A549 (cell line): ENCODE results near the gene ADAMTS10. TPM values are rescaled to one million over a fixed set of nuclear protein-coding genes. Genes with fewer than 3 reads are reported as not detected.
A peak's percentile ranks its signal among the peaks of the same experiment; 100 is the strongest.

ENCODE experiments used
- ATAC-seq, 2 experiments: fragments of 200-7000 bp in 1 of 2; fragments of >200 bp in 1 of 2; cut with Nextera tagmentation in 1 of 2; cut with Tn5 transposase in 1 of 2; 3 replicates each; pipeline versions ENCODE4 v1.8.0 to v1.9.1; 2018 to 2020; ENCODE audit warnings: mild to moderate bottlenecking in 1 of 2, moderate library complexity in 1 of 2
- CTCF ChIA-PET: fragments of 300-600 bp; sonication (Branson Sonifier 250); formaldehyde crosslinking; extraction: SDS; loops from one replicate; lab custom pipeline; 2021; ENCODE audit warnings: antibody characterized with exemption, inconsistent platforms; lab: Yijun Ruan, JAX
- POLR2A ChIA-PET: fragments of 350-600 bp; formaldehyde crosslinking; extraction: SDS; loops from one replicate; lab custom pipeline; 2021; ENCODE audit warnings: antibody characterized with exemption, inconsistent platforms; lab: Yijun Ruan, JAX
- DNase-seq, 2 experiments: peaks; one replicate each; pipeline versions ENCODE4 v3.0.0 to v3.0.0-alpha.2; 2011 to 2016; ENCODE audit warnings: low read depth in 1 of 2, low spot score in 1 of 2
- FAIRE-seq: peaks from 2 replicates; lab custom pipeline; 2011; peaks lifted over from hg19 to GRCh38; lab: Jason Lieb, UNC
- H3K27ac ChIP-seq, 2 experiments: fragments of >200 bp; sonication (Bioruptor Twin); formaldehyde crosslinking; 3 replicates each; pipeline ENCODE4 v1.5.1; 2016 to 2017
- H3K4me1 ChIP-seq: fragments of >200 bp; sonication (Bioruptor Twin); formaldehyde crosslinking; 3 replicates; pipeline ENCODE4 v1.6.1; 2016
- H3K4me2 ChIP-seq: fragments of >200 bp; sonication (Bioruptor Twin); formaldehyde crosslinking; 3 replicates; pipeline ENCODE4 v1.6.1; 2016
- H3K4me3 ChIP-seq: fragments of >200 bp; sonication (Bioruptor Twin); formaldehyde crosslinking; 3 replicates; pipeline ENCODE4 v1.5.1; 2016
- H3K9me3 ChIP-seq: fragments of >200 bp; sonication (Bioruptor Twin); formaldehyde crosslinking; 3 replicates; pipeline ENCODE4 v1.6.1; 2016
- ATOH8 ChIP-seq: fragments of 250-450 bp; sonication (Bioruptor Pico); IDR thresholded peaks from 2 replicates; pipeline ENCODE4 v1.5.0; 2020; ENCODE audit warnings: low read depth, mild to moderate bottlenecking, moderate library complexity
- BCL3 ChIP-seq: fragments of >200 bp; sonication (Bioruptor Twin); formaldehyde crosslinking; IDR thresholded peaks from 3 replicates; pipeline ENCODE4 v1.6.1; 2016
- CEBPB ChIP-seq, 2 experiments: fragments of >200 bp in 1 of 2; sonication (Bioruptor Twin) in 1 of 2; formaldehyde crosslinking in 1 of 2; IDR thresholded peaks; 2 replicates each; pipeline ENCODE4 v1.6.1; 2012 to 2016
- EHMT2 ChIP-seq: fragments of 200-600 bp; sonication (generic); IDR thresholded peaks from 2 replicates; pipeline ENCODE4 v1.6.1; 2016; ENCODE audit warnings: antibody characterized with exemption, low read depth, mild to moderate bottlenecking, moderate library complexity
- ELK1 ChIP-seq: fragments of 150-350 bp; IDR thresholded peaks from 2 replicates; pipeline ENCODE4 v1.6.1; 2014; ENCODE audit warnings: low read depth, mild to moderate bottlenecking, low read length
- EP300 ChIP-seq, 2 experiments: fragments of >200 bp; sonication (Bioruptor Twin); formaldehyde crosslinking; IDR thresholded peaks; 2 replicates in 1 of 2; 3 replicates in 1 of 2; pipeline ENCODE4 v1.6.1; 2016 to 2017
- FOXS1 ChIP-seq: fragments of 250-450 bp; sonication (Bioruptor Pico); IDR thresholded peaks from 2 replicates; pipeline ENCODE4 v1.5.0; 2020; ENCODE audit warnings: mild to moderate bottlenecking, moderate library complexity
- GATA3 ChIP-seq: IDR thresholded peaks from 2 replicates; pipeline ENCODE4 v1.6.1; 2012; ENCODE audit warnings: borderline replicate concordance
- HMGXB4 ChIP-seq: fragments of 250-450 bp; sonication (Bioruptor Pico); IDR thresholded peaks from 2 replicates; pipeline ENCODE4 v1.5.0; 2021; ENCODE audit warnings: mild to moderate bottlenecking, moderate library complexity, borderline replicate concordance
- HOXB5 ChIP-seq: fragments of 250-450 bp; sonication (Bioruptor Pico); IDR thresholded peaks from 2 replicates; pipeline ENCODE4 v1.5.0; 2020; ENCODE audit warnings: mild to moderate bottlenecking, moderate library complexity
- JUN ChIP-seq, 2 experiments: fragments of >200 bp; sonication (Bioruptor Twin); formaldehyde crosslinking; IDR thresholded peaks; 2 replicates in 1 of 2; 3 replicates in 1 of 2; pipeline ENCODE4 v1.6.1; 2016 to 2017
- JUNB ChIP-seq: fragments of >200 bp; sonication (Bioruptor Twin); formaldehyde crosslinking; IDR thresholded peaks from 2 replicates; pipeline ENCODE4 v1.6.1; 2016
- KDM1A ChIP-seq: fragments of 200-600 bp; sonication (generic); IDR thresholded peaks from 2 replicates; pipeline ENCODE4 v1.6.1; 2016; ENCODE audit warnings: low read depth, mild to moderate bottlenecking
- MAFK ChIP-seq: fragments of 450-650 bp; IDR thresholded peaks from 2 replicates; pipeline ENCODE4 v1.6.1; 2014; ENCODE audit not compliant: partially characterized antibody
- MAX ChIP-seq: IDR thresholded peaks from 2 replicates; pipeline ENCODE4 v1.6.1; 2012
- NFE2L2 ChIP-seq: fragments of 150-350 bp; conservative IDR thresholded peaks from 2 replicates; pipeline ENCODE4 v1.6.1; 2014; ENCODE audit warnings: low read length
- NR3C1 ChIP-seq: fragments of >200 bp; sonication (Bioruptor Twin); formaldehyde crosslinking; IDR thresholded peaks from 3 replicates; pipeline ENCODE4 v1.6.1; 2017
- PBX3 ChIP-seq: IDR thresholded peaks from 2 replicates; pipeline ENCODE4 v1.6.1; 2012
- RARB ChIP-seq: fragments of 250-450 bp; sonication (Bioruptor Pico); IDR thresholded peaks from 2 replicates; pipeline ENCODE4 v1.8.0; 2021; ENCODE audit warnings: mild to moderate bottlenecking, moderate library complexity
- SMC3 ChIP-seq: fragments of >200 bp; sonication (Bioruptor Twin); formaldehyde crosslinking; IDR thresholded peaks from 3 replicates; pipeline ENCODE4 v1.6.1; 2018; ENCODE audit warnings: inconsistent platforms
- SREBF2 ChIP-seq: fragments of 450-650 bp; IDR thresholded peaks from 2 replicates; pipeline ENCODE4 v1.6.1; 2014; ENCODE audit warnings: mild to moderate bottlenecking, moderate library complexity
- ZC3H11A ChIP-seq: fragments of 450-650 bp; IDR thresholded peaks from 2 replicates; pipeline ENCODE4 v1.6.1; 2014; ENCODE audit warnings: antibody characterized with exemption, mild to moderate bottlenecking
- WGBS: methylation state at CpG from one replicate; pipeline ENCODE4 v1.1.6; 2017; ENCODE audit errors: missing lambda C conversion rate; 5-methylcytosine and 5-hydroxymethylcytosine counted together
- polyA plus RNA-seq, 4 experiments: library from polyadenylated mRNA; depleted of rRNA in 3 of 4; stranded (reverse); fragments of >200 nt; fragmentation: RNase III in 1 of 4; extraction: RNeasy Plus Mini Kit Qiagen cat#74134 plus additional on column Dnase treatment in 1 of 4; gene quantifications; 2 replicates in 3 of 4; 3 replicates in 1 of 4; pipeline ENCODE4 v1.2.3, GENCODE V29; 2011 to 2017

The ADAMTS10 gene
- polyA plus RNA-seq, 2 of the 4 experiments (the other 2 are of a cell fraction), result 26.7 to 49.3 TPM

- FAIRE-seq, result no peak
- TF ChIP-seq NFE2L2 (no peak), HOXB5 (no peak), EP300 (IDR thresholded peaks at IDR 0.05) (no peak), SMC3 (no peak), ATOH8 (CRISPR knock-in tag) (no peak), MAX (no peak), NR3C1 (no peak), CEBPB (IDR thresholded peaks at IDR 0.05) (no peak), HMGXB4 (CRISPR knock-in tag) (no peak), KDM1A (no peak)
- TF ChIP-seq, all 56 proteins: peak for 0
- ChIA-PET CTCF (interaction anchor here (0.6 to 6.3 kb wide), 8 partner anchors 16 to 79 kb away, joined by 4 to 46 read pairs (median 8); partner anchors contain the start of gene NFILZ), POLR2A (no interaction called here)
- H3K4me3 ChIP-seq, result no peak overlapping the region
- H3K27ac ChIP-seq, result peak overlapping the region; percentile 78 to 99
- no peak for ATAC-seq
- peaks cover 57% of the 10 kb centered on the region for H3K4me1 ChIP-seq
- WGBS, result 85% methylated on average over 2 of the region's 2 CpGs
- DNase-seq, result no peak
- no peaks in the 10 kb centered on the region for H3K9me3 ChIP-seq
- no peak overlapping the region for H3K4me2 ChIP-seq
These were observed 3.9 kb upstream of the ADAMTS10 start for GRCh38 chr19:8614455-8614854.

GRCh38 chr19:8612807-8613171, 2.3 kb upstream of the ADAMTS10 start:
- Histone ChIP-seq H3K4me3 (no peak overlapping the region), H3K9me3 (no peaks in the 10 kb centered on the region), H3K4me2 (peak overlapping the region; percentile 76; the same call in 2 of the 3 replicates), H3K4me1 (peaks cover 61% of the 10 kb centered on the region)
- ATAC-seq (no peak), FAIRE-seq (no peak)
- TF ChIP-seq NR3C1 (no peak), PBX3 (no peak), FOXS1 (CRISPR knock-in tag) (no peak), EHMT2 (no peak)
- TF ChIP-seq, all 56 proteins: peak for 0
- H3K27ac ChIP-seq, result peak overlapping the region; percentile 98 to 99
- POLR2A ChIA-PET, result interaction anchor here (1.6 kb wide), 1 partner anchor 22 kb away, joined by 6 read pairs; no protein-coding TSS in a partner anchor
- CTCF ChIA-PET, result interaction anchor here (0.7 to 6.3 kb wide), 9 partner anchors 9 to 1194 kb away, joined by 3 to 46 read pairs (median 5); partner anchors contain the start of gene NFILZ
- WGBS, result 83% methylated on average over 5 of the region's 5 CpGs
- no peak for DNase-seq

- H3K9me3 ChIP-seq, result no peaks in the 10 kb centered on the region
- POLR2A ChIA-PET, result interaction anchor here (0.6 to 1.6 kb wide), 6 partner anchors 13 to 464 kb away, joined by 3 to 6 read pairs (median 4); partner anchors contain the start of gene ZNF414
- CTCF ChIA-PET, result interaction anchor here (1.0 to 6.3 kb wide), 6 partner anchors 10 to 82 kb away, joined by 3 to 32 read pairs (median 4); no protein-coding TSS in a partner anchor
- H3K4me3 ChIP-seq, result no peak overlapping the region
- H3K4me1 ChIP-seq, result peaks cover 61% of the 10 kb centered on the region
- peak overlapping the region; percentile 98 to 99 for H3K27ac ChIP-seq
- peak overlapping the region; percentile 76 for H3K4me2 ChIP-seq
- FAIRE-seq (no peak), ATAC-seq (peak; percentile 70 to 73), DNase-seq (peak; percentile 80 to 94)
- 37% methylated on average over 7 of the region's 12 CpGs for whole genome bisulfite sequencing
- TF ChIP-seq JUNB, result peak; percentile 60; the same call in 1 of the 2 replicates
- TF ChIP-seq GATA3, result peak; percentile 81
- TF ChIP-seq MAX, result peak; percentile 66
- peak; percentile 34 for TF ChIP-seq KDM1A
- peak; percentile 41 to 83; a peak in 4 of 5 replicates for TF ChIP-seq JUN (IDR thresholded peaks at IDR 0.05)
- TF ChIP-seq CEBPB (IDR thresholded peaks at IDR 0.05), result peak in 1 of 2 experiments; percentile 42; a peak in 2 of 4 replicates
- TF ChIP-seq MAFK, result no peak
- TF ChIP-seq PBX3, result peak; percentile 61; the same call in 1 of the 2 replicates
- TF ChIP-seq BCL3, result no peak
- no peak for TF ChIP-seq ELK1
- TF ChIP-seq ZC3H11A, result no peak
- peak; percentile 70 to 88; a peak in 4 of 5 replicates for TF ChIP-seq EP300 (IDR thresholded peaks at IDR 0.05)
- peak; percentile 83 for TF ChIP-seq RARB (CRISPR knock-in tag)
- no peak for TF ChIP-seq SREBF2
These were observed 1.6 kb upstream of the ADAMTS10 start for GRCh38 chr19:8611877-8612806.
